Ishikawa (cell line): ENCODE results near the gene TPRG1.

Source experiments
- CEBPB ChIP-seq: IDR thresholded peaks from 2 replicates; pipeline ENCODE4 v1.6.1; 2012
- CREB1 ChIP-seq: IDR thresholded peaks from 2 replicates; pipeline ENCODE4 v1.6.1; 2012; ENCODE audit warnings: low read depth
- EGR1 ChIP-seq: IDR thresholded peaks from 2 replicates; pipeline ENCODE4 v1.6.1; 2012
- EP300 ChIP-seq: IDR thresholded peaks from 2 replicates; pipeline ENCODE4 v1.6.1; 2012; ENCODE audit warnings: borderline replicate concordance
- FOXM1 ChIP-seq: IDR thresholded peaks from 2 replicates; pipeline ENCODE4 v1.6.1; 2012; ENCODE audit warnings: low read depth, borderline replicate concordance
- NFIC ChIP-seq: IDR thresholded peaks from 2 replicates; pipeline ENCODE4 v1.6.1; 2012
- RAD21 ChIP-seq: IDR thresholded peaks from 2 replicates; pipeline ENCODE4 v1.6.1; 2012; ENCODE audit warnings: low read depth
- REST ChIP-seq: IDR thresholded peaks from 2 replicates; pipeline ENCODE4 v1.6.1; 2012; ENCODE audit warnings: low read depth, mild to moderate bottlenecking
- TAF1 ChIP-seq: IDR thresholded peaks from 2 replicates; pipeline ENCODE4 v1.6.1; 2012; ENCODE audit warnings: low read depth, mild to moderate bottlenecking
- TCF12 ChIP-seq: IDR thresholded peaks from 2 replicates; pipeline ENCODE4 v1.6.1; 2012; ENCODE audit warnings: low read depth
- TEAD4 ChIP-seq: IDR thresholded peaks from 2 replicates; pipeline ENCODE4 v1.6.1; 2012
- YY1 ChIP-seq: IDR thresholded peaks from 2 replicates; pipeline ENCODE4 v1.6.1; 2012; ENCODE audit warnings: low read depth
- ZBTB7A ChIP-seq: IDR thresholded peaks from 2 replicates; pipeline ENCODE4 v1.6.1; 2012; ENCODE audit warnings: low read depth
- TF ChIP-seq, protein P1 (sequence below): IDR thresholded peaks from 2 replicates; pipeline ENCODE4 v1.6.1; 2012
- TF ChIP-seq, protein P2 (sequence below): IDR thresholded peaks from 2 replicates; pipeline ENCODE4 v1.6.1; 2012

TPRG1 gene

GRCh38 chr3:189294649-189295048 lies 122.9 kb downstream of the TPRG1 start:
- no peak for TF ChIP-seq CREB1
- TF ChIP-seq ZBTB7A, result no peak
- TF ChIP-seq REST, result no peak
- TF ChIP-seq CEBPB, result no peak
- TF ChIP-seq, protein P1, sequence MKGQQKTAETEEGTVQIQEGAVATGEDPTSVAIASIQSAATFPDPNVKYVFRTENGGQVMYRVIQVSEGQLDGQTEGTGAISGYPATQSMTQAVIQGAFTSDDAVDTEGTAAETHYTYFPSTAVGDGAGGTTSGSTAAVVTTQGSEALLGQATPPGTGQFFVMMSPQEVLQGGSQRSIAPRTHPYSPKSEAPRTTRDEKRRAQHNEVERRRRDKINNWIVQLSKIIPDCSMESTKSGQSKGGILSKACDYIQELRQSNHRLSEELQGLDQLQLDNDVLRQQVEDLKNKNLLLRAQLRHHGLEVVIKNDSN, result no peak
- no peak for TF ChIP-seq NFIC

DNA sequence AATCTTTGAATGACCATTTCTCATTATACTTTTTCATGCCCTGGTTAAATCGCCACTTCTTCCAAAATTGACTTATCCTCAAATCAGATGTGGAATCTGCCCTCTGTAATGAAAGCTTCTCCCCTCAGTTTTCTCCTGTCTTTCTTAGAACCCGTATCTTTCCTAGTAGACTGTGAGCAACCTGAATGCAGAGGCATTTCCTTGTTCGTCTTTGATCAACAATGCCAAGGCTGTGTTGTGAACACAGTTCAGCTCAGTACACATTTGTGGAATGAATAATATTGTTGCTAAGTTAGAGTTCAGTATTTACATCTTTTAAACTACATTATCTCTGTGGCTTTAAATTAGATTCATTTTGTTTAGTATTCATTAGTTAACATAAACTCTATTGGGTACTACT lies 123.3 kb downstream of the TPRG1 start:
- no peak for TF ChIP-seq ZBTB7A
- no peak for TF ChIP-seq RAD21
- no peak for TF ChIP-seq YY1
- TF ChIP-seq EP300, result no peak
- TF ChIP-seq, protein P1, result no peak
- TF ChIP-seq TCF12, result no peak
- TF ChIP-seq NFIC, result no peak
- no peak for TF ChIP-seq TEAD4
- no peak for TF ChIP-seq CEBPB
- TF ChIP-seq TAF1, result no peak
- no peak for TF ChIP-seq FOXM1
- TF ChIP-seq, protein P2, sequence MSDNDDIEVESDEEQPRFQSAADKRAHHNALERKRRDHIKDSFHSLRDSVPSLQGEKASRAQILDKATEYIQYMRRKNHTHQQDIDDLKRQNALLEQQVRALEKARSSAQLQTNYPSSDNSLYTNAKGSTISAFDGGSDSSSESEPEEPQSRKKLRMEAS, result no peak

- no peak for TF ChIP-seq EGR1
- TF ChIP-seq, protein P1, result no peak
- TF ChIP-seq CREB1, result no peak
- TF ChIP-seq REST, result no peak
These were observed 126.2 kb downstream of the TPRG1 start for GRCh38 chr3:189297932-189298331.

- TF ChIP-seq CEBPB (no peak), YY1 (no peak), EP300 (no peak), TCF12 (no peak), TAF1 (no peak), FOXM1 (no peak), EGR1 (no peak), REST (no peak)
- TF ChIP-seq, protein P2, result no peak
These were observed 127.0 kb downstream of the TPRG1 start for GRCh38 chr3:189298469-189299375.
